Neural crest cell (in vitro differentiated cells): Measurements from ENCODE around the gene PNPLA6. TPM values are rescaled to one million over a fixed set of nuclear protein-coding genes. Genes with fewer than 3 reads are reported as not detected.
A peak's percentile ranks its signal among the peaks of the same experiment; 100 is the strongest.

ENCODE experiments used
- DNase-seq: peaks from one replicate; pipeline ENCODE4 v3.0.0; 2021; ENCODE audit warnings: low read depth, mixed read lengths, low spot score
- H3K27ac Mint-ChIP-seq: one replicate; pipeline ENCODE4 v1.8.0; 2021; ENCODE audit warnings: mild to moderate bottlenecking, mixed read lengths; ENCODE audit not compliant: unreplicated experiment
- H3K27me3 Mint-ChIP-seq: 2 replicates; pipeline ENCODE4 v1.8.0; 2021; ENCODE audit warnings: low read depth, mild to moderate bottlenecking, mixed read lengths
- H3K36me3 Mint-ChIP-seq: 2 replicates; pipeline ENCODE4 v1.8.0; 2021; ENCODE audit warnings: low read depth, mild to moderate bottlenecking, mixed read lengths
- H3K4me1 Mint-ChIP-seq: 2 replicates; pipeline ENCODE4 v1.8.0; 2021; ENCODE audit warnings: mixed read lengths
- H3K4me3 Mint-ChIP-seq: one replicate; pipeline ENCODE4 v1.8.0; 2021; ENCODE audit warnings: mild to moderate bottlenecking, mixed read lengths
- H3K9me3 Mint-ChIP-seq: 2 replicates; pipeline ENCODE4 v1.8.0; 2021; ENCODE audit warnings: mixed read lengths
- total RNA-seq: library from RNA; stranded (reverse); gene quantifications from 2 replicates; pipeline ENCODE4 v1.2.1, GENCODE V29; 2021
- TF ChIP-seq, protein P1 (sequence below): fragments of 200-600 bp; sonication (generic); conservative IDR thresholded peaks from 2 replicates; pipeline ENCODE4 v1.5.0; 2021; ENCODE audit warnings: antibody characterized with exemption, mild to moderate bottlenecking

PNPLA6 gene
- total RNA-seq, 1 donor from 2014 or later = 72.1 TPM

DNA sequence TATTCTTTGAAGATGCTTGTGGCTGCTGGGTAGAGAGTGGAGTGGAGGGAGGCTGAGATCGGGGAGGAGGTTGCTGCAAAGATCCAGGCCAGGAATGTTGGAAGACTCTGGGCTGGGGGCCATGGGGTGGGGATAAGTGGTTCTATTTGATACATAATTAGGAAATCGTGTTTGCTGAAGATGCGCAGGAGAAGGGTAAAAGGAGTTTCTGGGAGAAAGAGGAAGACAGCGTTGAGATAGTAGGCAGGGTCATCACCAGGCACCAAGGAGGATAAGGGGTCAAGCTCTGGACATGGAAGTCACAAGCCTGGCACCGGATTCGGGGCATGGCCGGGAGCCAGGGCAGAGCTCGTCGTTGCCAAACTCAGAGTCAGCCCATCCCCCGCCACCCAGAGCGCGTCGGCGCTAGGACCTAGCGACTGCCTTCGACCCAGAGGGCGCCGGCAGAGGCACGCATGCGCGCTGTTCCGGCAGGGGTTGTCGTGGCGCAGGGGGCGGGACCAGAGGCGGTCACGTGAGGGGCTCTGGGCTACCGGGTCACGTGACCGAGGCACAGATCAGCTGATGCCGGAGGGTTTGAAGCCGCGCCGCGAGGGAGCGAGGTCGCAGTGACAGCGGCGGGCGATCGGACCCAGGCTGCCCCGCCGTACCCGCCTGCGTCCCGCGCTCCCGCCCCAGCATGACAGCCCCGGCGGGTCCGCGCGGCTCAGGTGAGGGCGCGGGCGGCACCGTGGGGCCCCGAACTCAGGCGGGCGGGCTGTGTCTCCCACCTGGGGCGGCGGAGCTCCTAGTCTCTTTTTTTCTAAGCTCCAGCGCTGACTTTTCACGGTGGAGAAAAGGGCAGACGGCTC, 13.2 kb upstream of the PNPLA6 start, which contains the start of gene MCOLN1:
Gene MCOLN1 (plus strand): TSS at position 553 of the 851 bp plus-strand sequence. CDS start 127 bp downstream, at position 680.
- Mint-ChIP-seq H3K4me1 (peaks cover 22% of the 10 kb centered on the region), H3K27me3 (peaks cover 5% of the 10 kb centered on the region)
- TF ChIP-seq, protein P1, sequence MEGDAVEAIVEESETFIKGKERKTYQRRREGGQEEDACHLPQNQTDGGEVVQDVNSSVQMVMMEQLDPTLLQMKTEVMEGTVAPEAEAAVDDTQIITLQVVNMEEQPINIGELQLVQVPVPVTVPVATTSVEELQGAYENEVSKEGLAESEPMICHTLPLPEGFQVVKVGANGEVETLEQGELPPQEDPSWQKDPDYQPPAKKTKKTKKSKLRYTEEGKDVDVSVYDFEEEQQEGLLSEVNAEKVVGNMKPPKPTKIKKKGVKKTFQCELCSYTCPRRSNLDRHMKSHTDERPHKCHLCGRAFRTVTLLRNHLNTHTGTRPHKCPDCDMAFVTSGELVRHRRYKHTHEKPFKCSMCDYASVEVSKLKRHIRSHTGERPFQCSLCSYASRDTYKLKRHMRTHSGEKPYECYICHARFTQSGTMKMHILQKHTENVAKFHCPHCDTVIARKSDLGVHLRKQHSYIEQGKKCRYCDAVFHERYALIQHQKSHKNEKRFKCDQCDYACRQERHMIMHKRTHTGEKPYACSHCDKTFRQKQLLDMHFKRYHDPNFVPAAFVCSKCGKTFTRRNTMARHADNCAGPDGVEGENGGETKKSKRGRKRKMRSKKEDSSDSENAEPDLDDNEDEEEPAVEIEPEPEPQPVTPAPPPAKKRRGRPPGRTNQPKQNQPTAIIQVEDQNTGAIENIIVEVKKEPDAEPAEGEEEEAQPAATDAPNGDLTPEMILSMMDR = no peak

DNA sequence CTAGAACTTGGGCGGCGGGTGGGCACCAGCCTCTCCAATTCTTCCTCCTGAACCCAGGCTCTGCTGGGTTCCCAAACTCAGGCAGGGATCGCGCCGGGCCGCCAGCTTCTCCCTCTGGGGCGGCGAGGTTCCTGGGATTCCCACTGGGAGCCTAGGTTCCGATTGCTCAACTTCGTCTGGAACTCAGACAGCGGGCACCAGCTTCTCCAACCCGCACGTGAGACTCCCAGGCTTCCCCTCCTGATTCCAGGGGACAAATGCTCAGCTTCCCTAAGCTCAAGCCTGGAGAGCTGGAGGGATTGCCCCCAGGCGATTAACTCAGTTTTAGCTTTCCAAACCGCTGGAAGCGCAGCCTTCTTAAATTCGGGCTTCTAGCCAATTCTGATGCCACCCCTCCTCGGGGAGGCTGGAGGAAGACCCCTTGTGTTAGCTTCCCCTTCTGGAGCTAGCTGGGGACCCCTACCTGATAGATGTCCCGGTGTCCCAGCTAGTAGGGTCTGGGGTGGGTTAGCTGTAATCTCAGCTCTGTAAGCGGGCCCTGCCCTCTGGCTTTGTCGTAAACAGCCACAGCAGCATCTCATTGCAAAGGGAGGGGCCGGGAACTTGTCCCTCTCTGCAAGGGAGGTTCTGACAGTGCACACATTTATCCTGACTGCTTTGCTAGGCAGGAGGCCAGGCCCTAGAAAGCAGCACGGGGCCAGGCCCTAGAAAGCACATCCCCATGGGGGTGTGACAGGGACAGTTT, 12.4 kb upstream of the PNPLA6 start:
- Mint-ChIP-seq H3K4me3 (peak overlapping the region; percentile 80), H3K27me3 (peaks cover 5% of the 10 kb centered on the region), H3K36me3 (peaks cover 4% of the 10 kb centered on the region), H3K27ac (no peak overlapping the region), H3K4me1 (peaks cover 17% of the 10 kb centered on the region), H3K9me3 (no peaks in the 10 kb centered on the region)
- TF ChIP-seq, protein P1 = no peak
- no peak for DNase-seq

More for the DNA sequence above, 13.2 kb upstream of the PNPLA6 start, which contains the start of gene MCOLN1:
- H3K4me3 Mint-ChIP-seq = peak within 1 kb of the TSS; percentile 90
- peak within 1 kb of the TSS; percentile 27 for H3K27ac Mint-ChIP-seq
- H3K9me3 Mint-ChIP-seq = no peaks in the 10 kb centered on the region
- DNase-seq = peak; percentile 100
- H3K36me3 Mint-ChIP-seq = peaks cover 4% of the 10 kb centered on the region

DNA sequence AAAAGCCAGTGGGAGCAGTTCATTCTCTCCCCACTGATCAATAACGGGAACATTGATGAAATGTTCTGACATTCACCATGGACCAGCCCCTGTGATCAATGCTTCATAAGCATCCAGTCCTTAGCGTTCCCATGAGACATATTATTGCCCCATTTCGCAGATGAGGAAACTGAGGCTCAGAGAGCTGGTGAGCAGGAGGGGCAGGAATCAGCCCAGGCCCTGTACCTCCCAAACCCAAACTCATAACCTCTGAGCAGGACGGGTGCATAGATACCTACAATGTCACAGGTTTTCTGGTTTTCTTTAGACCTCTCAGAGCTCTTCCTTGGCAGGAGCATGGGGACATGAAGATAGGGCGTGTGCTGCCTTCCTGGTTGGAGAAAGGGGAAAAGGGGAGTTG, 11.0 kb upstream of the PNPLA6 start:
- Mint-ChIP-seq H3K36me3 (no peaks in the 10 kb centered on the region), H3K4me3 (peak overlapping the region; percentile 80), H3K9me3 (no peaks in the 10 kb centered on the region), H3K27ac (no peak overlapping the region), H3K4me1 (peaks cover 17% of the 10 kb centered on the region), H3K27me3 (peaks cover 5% of the 10 kb centered on the region)
- TF ChIP-seq, protein P1 = no peak
- no peak for DNase-seq

DNA sequence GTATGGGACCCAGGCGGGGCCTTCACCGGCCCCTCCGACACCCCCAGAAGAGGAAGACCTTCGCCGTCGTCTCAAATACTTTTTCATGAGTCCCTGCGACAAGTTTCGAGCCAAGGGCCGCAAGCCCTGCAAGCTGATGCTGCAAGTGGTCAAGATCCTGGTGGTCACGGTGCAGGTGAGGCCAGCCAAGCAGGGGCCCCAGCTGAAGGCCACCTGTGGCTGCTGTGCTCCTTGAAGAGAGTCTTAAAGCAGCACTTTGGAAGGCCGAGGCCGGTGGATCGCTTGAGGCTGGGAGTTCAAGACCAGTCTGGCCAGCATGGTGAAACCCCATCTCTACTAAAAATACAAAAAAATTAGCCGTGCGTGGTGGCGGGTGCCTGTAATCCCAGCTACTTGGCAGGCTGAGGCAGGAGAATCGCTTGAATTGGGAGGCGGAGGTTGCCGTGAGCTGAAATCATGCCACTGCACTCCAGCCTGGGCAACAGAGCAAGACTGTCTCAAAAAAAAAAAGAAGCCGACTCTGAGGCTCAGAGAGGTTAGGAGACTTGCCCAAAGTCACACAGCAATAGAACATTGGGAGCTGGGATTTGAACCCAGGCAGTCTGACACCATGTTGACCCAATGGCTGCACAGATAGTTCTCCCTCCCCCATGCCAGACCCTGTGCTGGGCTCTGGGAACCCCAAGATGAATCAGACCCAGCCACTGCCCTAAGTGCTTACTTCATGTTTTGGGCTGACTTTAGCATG, 10.4 kb upstream of the PNPLA6 start:
- Mint-ChIP-seq H3K4me1 (peaks cover 17% of the 10 kb centered on the region), H3K9me3 (no peaks in the 10 kb centered on the region), H3K27me3 (peaks cover 5% of the 10 kb centered on the region), H3K4me3 (no peak overlapping the region), H3K27ac (no peak overlapping the region), H3K36me3 (no peaks in the 10 kb centered on the region)
- TF ChIP-seq, protein P1 = no peak
- no peak for DNase-seq
